ENCODE data around the gene ZNF385B.

The ZNF385B gene

DNA sequence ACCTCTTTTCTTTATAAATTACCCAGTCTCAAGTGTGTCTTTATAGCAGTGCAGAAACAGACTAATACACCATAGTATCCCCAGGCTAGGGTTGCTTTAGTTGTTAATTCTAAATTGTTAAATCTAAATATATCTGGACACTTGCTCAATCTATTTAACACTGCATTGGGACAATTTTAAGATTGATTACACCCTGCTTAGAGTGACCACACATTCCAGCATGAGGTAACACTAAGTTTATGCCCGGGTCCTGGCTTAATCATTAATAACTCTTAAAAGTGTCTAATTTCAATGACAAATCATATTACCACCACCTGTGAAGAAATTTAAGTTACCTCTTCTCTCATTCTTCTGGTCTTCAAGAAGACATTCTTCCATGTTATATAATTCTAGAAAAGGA is 131.4 kb downstream of the ZNF385B start:
- DNase-seq = no peak

GRCh38 chr2:179726461-179727180 is 134.8 kb downstream of the ZNF385B start:
- DNase-seq = no peak

DNA sequence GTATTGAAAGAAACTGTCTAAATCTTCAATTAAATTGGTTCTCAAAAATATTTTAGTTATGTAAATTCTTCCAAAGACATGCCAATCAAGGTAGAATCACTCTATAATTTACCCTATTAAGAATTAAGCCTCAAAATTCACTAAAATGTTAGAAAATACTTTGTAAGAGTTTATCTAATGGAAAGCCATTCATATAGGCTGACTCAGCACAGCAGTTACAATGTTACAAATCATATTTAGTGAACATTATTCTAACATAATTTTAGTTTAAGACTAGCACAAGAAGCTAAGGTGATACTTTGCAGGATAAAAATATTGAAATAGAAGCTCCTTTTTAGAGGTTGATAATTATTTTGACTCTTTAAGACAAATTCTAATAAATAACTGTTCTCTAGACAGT is 137.0 kb downstream of the ZNF385B start:
- no peak for DNase-seq

DNA sequence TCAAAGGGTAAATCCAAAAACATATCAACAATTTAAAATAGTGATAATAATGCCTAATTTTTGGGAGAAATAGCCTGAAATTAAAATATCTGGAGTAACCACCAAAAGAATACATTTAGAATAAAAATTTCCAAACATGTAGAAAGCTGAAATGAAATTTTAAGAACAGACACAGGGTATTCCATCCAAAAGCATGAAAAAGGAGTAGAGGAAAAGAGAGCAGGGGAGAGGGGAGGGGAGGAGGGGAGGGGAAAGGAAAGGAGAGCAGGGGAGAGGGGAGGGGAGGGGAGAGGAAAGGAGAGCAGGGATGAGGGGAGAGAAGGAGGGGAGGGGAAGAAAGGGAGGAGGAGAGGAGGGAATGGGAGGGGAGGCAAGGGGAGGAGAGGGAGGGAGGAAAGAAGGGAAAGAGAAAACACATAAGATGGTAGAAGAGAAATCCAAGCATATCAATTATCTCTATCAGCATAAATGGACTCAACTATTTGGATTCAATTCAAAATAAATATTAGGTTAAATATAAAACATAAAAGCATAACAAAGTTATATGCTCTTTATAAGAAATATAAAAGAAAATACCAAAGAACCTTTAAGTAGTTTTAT is 141.1 kb downstream of the ZNF385B start:
- DNase-seq = no peak

GRCh38 chr2:179715871-179716270 is 145.5 kb downstream of the ZNF385B start:
- DNase-seq = no peak

- DNase-seq = no peak
These were observed 146.2 kb downstream of the ZNF385B start for GRCh38 chr2:179715196-179715595.

DNA sequence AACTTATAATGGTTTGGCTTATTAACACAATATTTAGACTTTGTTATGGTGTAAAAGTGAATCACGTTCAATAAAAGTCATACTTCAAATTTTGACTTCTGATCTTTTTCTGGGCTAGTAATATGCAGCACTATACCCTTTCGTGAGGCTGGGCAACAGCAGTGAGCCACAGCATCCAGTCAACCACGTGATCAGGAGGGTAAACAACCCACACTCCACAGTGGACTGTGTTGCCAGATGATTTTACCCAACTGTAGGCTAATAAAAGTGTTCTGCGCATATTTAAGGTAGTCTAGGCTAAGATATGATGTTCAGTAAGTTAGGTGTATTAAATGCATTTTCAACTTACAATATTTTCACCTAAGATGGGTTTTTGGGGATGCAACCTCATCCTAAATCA is 148.6 kb downstream of the ZNF385B start:
- DNase-seq = no peak

- DNase-seq = no peak
These were observed 150.0 kb downstream of the ZNF385B start for GRCh38 chr2:179711375-179711774.

DNA sequence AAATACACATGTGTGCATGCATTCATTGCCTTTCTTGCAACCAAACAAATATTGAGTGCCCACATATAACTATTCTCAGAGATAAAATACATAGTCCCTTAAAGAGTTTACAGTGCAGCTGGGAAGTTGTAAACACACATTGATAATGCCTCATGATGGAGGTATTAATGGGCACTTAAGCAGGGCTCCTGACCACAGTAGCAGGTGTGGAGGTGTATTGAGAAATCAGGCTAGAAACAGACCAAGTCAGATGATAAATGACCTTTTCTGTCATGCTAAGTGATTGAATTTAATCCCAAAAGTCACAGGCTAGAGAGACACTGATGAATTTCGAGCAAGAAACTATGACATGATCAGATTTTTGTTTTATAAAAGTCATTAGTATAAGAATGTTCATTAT is 157.7 kb downstream of the ZNF385B start:
- no peak for DNase-seq

DNA sequence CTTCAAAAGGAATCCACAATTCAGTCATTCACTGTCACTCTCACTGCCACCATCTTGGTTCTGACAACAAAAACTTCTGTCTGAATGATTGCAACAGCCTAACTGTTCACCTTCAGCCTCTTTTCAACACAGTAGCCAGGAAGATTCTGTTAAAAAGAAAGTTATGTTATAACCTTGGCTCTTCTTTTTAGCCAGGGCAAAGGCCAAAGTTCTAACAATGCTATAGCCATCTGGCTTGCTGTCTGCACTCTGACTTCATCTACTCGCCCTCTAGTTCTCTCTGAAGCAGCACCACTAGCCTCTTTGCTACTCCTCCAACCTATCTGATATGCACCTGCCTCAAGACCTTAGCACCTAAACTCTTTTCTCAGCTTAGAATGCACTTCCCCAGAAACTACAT is 158.5 kb downstream of the ZNF385B start:
- DNase-seq = no peak

DNA sequence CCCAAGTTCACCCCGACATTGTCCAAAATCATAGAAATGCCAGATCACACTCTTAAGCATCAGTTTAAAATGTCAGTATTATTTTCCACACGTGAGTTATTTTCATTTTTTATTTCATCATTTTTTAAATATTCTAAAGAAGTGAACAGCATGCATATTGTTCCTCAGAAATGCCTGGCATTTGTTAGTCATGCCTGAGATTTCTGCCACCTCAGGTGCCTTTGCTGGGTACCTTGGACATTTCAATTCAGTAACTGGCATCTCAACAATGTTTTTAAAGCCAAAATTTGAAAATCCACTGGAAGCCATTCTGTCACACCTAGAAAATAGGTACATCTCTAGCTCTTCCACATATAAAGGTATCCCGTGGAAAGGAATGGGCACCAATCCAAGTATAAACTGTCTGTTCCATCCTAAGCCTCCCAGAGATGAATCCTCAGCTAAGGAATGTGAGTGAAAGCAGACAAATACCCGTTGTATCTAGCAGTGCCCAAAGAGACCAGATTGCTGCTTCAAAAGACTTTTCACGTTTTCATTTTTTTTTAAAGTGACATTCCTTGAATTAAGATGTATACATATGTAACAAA is 159.8 kb downstream of the ZNF385B start:
- DNase-seq = no peak

DNA sequence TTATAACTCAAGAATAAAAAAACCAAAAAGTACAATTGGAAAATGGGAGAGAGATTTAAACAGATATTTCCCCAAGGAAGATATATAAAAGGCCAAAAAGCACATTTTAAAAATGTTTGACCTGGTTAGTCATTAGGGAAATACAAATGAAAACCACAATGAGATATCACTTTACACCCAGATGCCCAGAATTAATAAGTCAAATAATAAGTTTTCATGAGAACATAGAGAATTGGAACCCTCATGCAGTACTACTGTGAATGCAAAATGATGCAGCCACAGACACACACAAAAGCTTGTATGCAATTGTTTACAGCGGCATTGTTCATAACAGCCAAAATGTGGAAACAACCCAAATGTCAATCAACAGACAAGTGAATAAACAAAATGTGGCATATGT is 165.9 kb downstream of the ZNF385B start:
- no peak for DNase-seq

- DNase-seq = no peak
These were observed 166.4 kb downstream of the ZNF385B start for GRCh38 chr2:179694963-179695362.

DNA sequence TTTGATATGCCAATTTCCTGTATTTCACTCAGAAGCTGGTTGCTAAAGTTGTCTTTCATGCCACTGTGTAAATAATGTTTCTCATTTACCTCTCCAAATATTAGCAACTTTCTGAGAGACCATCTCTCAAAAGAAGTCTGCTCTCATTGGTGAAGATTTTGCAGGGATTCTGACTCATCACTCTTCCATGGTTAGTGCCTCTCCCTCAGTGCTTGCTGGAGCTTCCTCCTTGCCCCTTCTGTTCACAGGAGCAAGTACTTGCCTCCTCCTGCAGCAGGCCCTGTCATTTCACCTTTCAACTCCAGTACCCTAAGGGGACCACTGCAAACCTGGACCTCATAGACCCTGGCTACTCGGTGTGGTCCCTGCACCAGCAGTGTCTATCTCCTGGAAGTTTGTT is 168.8 kb downstream of the ZNF385B start:
- DNase-seq = no peak

GRCh38 chr2:179692043-179692442 is 169.4 kb downstream of the ZNF385B start:
- DNase-seq = no peak

DNA sequence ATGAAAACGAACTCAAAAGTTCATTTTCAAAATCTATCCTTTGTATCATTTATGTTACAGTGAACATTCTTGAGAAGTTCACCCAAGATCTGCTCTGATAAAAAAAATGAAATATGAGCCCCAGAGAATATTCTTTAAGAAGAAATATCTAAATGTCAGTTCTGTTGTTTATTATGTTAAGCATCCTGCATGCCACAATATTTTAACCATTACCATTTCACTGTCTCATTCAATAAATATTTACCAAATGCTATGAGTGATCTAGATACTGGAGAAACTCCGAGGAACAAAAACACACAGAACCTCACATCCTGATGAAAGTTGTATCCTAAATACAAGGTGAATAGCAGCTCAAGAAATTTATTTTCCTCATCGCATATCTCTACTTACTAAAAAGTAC is 170.2 kb downstream of the ZNF385B start:
- DNase-seq = no peak

DNA sequence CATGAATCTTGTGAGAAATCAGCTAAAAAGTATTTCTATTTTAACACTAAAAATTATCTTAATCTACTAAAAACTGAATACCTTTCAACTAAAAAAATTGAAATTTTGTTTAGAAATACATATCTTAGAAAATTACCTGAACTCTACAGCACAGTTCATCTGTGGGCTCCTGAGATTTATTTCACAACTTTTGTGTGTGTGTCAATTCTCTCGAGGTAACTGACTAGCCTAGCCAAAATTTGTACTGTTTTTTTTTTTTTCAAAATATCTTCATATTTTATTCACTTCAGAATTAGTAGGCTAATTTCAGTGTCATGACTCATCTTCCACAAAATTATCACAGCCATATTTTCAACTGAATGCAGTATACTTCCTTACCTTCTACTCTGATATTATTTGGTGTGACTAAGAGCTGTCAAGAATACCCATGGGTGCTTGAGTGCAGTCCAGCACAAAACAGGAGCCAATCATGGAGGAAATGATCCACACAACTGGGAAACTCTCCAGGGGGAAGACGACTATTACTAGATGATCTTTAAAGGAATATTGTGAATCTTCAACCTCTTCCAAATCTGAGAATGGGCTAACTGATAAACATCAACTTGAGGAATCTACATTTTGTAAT is 174.6 kb downstream of the ZNF385B start:
- DNase-seq = no peak

GRCh38 chr2:179686069-179686468 is 175.3 kb downstream of the ZNF385B start:
- no peak for DNase-seq

- DNase-seq = no peak
These were observed 176.3 kb downstream of the ZNF385B start for GRCh38 chr2:179685146-179685545.

DNA sequence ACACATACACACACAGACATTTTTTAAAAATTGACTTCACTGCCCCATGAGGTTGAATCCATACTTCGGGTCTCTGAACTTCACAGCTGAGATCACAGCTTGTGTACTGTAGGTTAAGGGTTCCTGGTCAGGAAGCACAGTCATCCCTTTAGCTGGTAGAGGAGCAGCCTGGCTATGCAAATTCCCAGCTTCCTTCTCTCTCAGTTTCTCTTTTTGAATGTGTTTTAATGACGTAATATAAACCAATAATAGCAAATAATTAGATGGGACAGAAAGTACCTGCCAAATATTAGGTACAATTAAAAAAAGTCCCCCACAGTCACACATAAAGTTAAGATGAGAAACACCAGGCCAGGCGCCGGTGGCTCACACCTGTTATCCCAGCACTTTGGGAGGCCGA is 178.7 kb downstream of the ZNF385B start:
- no peak for DNase-seq

- no peak for DNase-seq
These were observed 183.5 kb downstream of the ZNF385B start for GRCh38 chr2:179677746-179678505.

- DNase-seq = no peak
These were observed 184.2 kb downstream of the ZNF385B start for GRCh38 chr2:179677077-179677688.

GRCh38 chr2:179675435-179675834 is 186.0 kb downstream of the ZNF385B start:
- DNase-seq = no peak
